PC-3 (cell line): ENCODE results near the gene CDCA4. TPM values are rescaled to one million over a fixed set of nuclear protein-coding genes. Genes with fewer than 3 reads are reported as not detected.
A peak's percentile ranks its signal among the peaks of the same experiment; 100 is the strongest.

Experiments
- ATAC-seq: fragments of 200-7000 bp; cut with Tn5 transposase; 2 replicates; pipeline ENCODE4 v1.9.1; 2020; ENCODE audit warnings: mild to moderate bottlenecking, moderate library complexity
- BruUV-seq: library from RNA; stranded (reverse); fragments of 400-500 nt; replicated peaks from 2 replicates; lab custom pipeline; 2021; lab: Mats Ljungman, UMichigan
- CTCF ChIA-PET: fragments of 300-600 bp; sonication (Branson Sonifier 250); formaldehyde crosslinking; loops from one replicate; lab custom pipeline; 2022; ENCODE audit warnings: antibody characterized with exemption; lab: Charles Lee
- POLR2A ChIA-PET: fragments of 300-600 bp; sonication (Branson Sonifier 250); formaldehyde crosslinking; loops from one replicate; lab custom pipeline; 2022; ENCODE audit warnings: antibody characterized with exemption; ENCODE audit not compliant: unreplicated experiment; lab: Charles Lee
- DNase-seq: peaks from one replicate; pipeline ENCODE4 v3.0.0-alpha.2; 2015
- H2AFZ ChIP-seq: fragments of 300-600 bp; sonication (generic); 2 replicates; pipeline ENCODE4 v1.6.0; 2016; ENCODE audit warnings: antibody characterized with exemption, low read length
- H3F3A ChIP-seq: fragments of 300-600 bp; sonication (generic); one replicate; pipeline ENCODE4 v1.6.0; 2017; ENCODE audit warnings: antibody characterized with exemption, low read length, control low read depth, mild to moderate bottlenecking; ENCODE audit not compliant: unreplicated experiment
- H3K27ac ChIP-seq: fragments of 300-600 bp; sonication (generic); 2 replicates; pipeline ENCODE4 v1.5.1; 2016; ENCODE audit warnings: mild to moderate bottlenecking, low read length
- H3K27me3 ChIP-seq: fragments of 300-600 bp; sonication (generic); 2 replicates; pipeline ENCODE4 v1.6.1; 2016; ENCODE audit warnings: low read length, mixed read lengths
- H3K36me3 ChIP-seq: fragments of 300-600 bp; sonication (generic); 2 replicates; pipeline ENCODE4 v1.6.1; 2016; ENCODE audit warnings: low read depth, mixed run types, low read length, mixed read lengths
- H3K4me1 ChIP-seq: fragments of 300-600 bp; sonication (generic); 2 replicates; pipeline ENCODE4 v1.5.1; 2016; ENCODE audit warnings: low read length; ENCODE audit not compliant: insufficient read depth
- H3K4me2 ChIP-seq: fragments of 300-600 bp; sonication (generic); 2 replicates; pipeline ENCODE4 v1.6.0; 2016; ENCODE audit warnings: low read length
- H3K4me3 ChIP-seq: fragments of 300-600 bp; sonication (generic); 2 replicates; pipeline ENCODE4 v1.5.1; 2016; ENCODE audit warnings: mild to moderate bottlenecking, low read length, mixed read lengths
- H3K79me2 ChIP-seq: fragments of 300-600 bp; sonication (generic); 2 replicates; pipeline ENCODE4 v1.6.1; 2017; ENCODE audit warnings: low read length, mixed read lengths
- H3K9ac ChIP-seq: fragments of 300-600 bp; sonication (generic); 2 replicates; pipeline ENCODE4 v1.6.0; 2016; ENCODE audit warnings: mild to moderate bottlenecking, low read length
- H3K9me2 ChIP-seq: fragments of 300-600 bp; sonication (generic); replicated peaks from 2 replicates; pipeline ENCODE4 v1.6.1; 2016; ENCODE audit warnings: mixed run types, low read length, mixed read lengths
- H3K9me3 ChIP-seq: fragments of 300-600 bp; sonication (generic); 2 replicates; pipeline ENCODE4 v1.6.1; 2016; ENCODE audit warnings: low read length, mixed read lengths
- H4K20me1 ChIP-seq: fragments of 300-600 bp; sonication (generic); 2 replicates; pipeline ENCODE4 v1.6.1; 2016; ENCODE audit warnings: low read length, mixed read lengths
- CTCF ChIP-seq: fragments of 300-600 bp; sonication (generic); conservative IDR thresholded peaks from 2 replicates; pipeline ENCODE4 v1.5.1; 2017; ENCODE audit warnings: antibody characterized with exemption, low read depth, mild to moderate bottlenecking, low read length
- EZH2 ChIP-seq: fragments of 300-600 bp; sonication (generic); IDR thresholded peaks from one replicate; pipeline ENCODE4 v1.6.1; 2017; ENCODE audit warnings: antibody characterized with exemption, mild to moderate bottlenecking, low read length; ENCODE audit not compliant: unreplicated experiment
- EZH2phosphoT487 ChIP-seq: fragments of 300-600 bp; sonication (generic); IDR thresholded peaks from 2 replicates; pipeline ENCODE4 v1.6.1; 2018; ENCODE audit warnings: mild to moderate bottlenecking, antibody characterized with exemption, low read length, borderline replicate concordance
- intact Hi-C: fragments of 100-400 bp; cut with micrococcal nuclease; formaldehyde crosslinking; loops from 2 replicates; pipeline ENCODE4 v1.9.0; 2023
- total RNA-seq: library from RNA; depleted of rRNA; stranded (reverse); fragments of >200 nt; gene quantifications from 2 replicates; pipeline ENCODE4 v1.2.3, GENCODE V29; 2014

Gene CDCA4
- total RNA-seq, 1 experiment from 2014 or later, result 113 TPM

GRCh38 chr14:105023791-105024480 lies 3.1 kb upstream of the CDCA4 start:
- POLR2A ChIA-PET, result interaction anchor here (1.1 kb wide), 1 partner anchor 51 kb away, joined by 3 read pairs; no protein-coding TSS in a partner anchor
- Histone ChIP-seq H3K9me2 (no peaks in the 10 kb centered on the region), H4K20me1 (peaks cover 13% of the 10 kb centered on the region), H3F3A (peaks cover 38% of the 10 kb centered on the region), H3K27ac (peak overlapping the region; percentile 98), H3K4me1 (peaks cover 70% of the 10 kb centered on the region), H2AFZ (no peak overlapping the region), H3K27me3 (no peaks in the 10 kb centered on the region), H3K4me2 (peak overlapping the region; percentile 83), H3K79me2 (peaks cover 36% of the 10 kb centered on the region), H3K36me3 (peaks cover 12% of the 10 kb centered on the region), H3K4me3 (peak overlapping the region; percentile 48), H3K9ac (peak overlapping the region; percentile 96), H3K9me3 (no peaks in the 10 kb centered on the region)
- intact Hi-C loops, result loop anchor here (1.0 kb wide), 1 partner anchor 51 kb away; no protein-coding TSS in a partner anchor
- no peak for ATAC-seq
- no peak for TF ChIP-seq EZH2phosphoT487
- no peak for TF ChIP-seq CTCF
- TF ChIP-seq EZH2, result no peak
- CTCF ChIA-PET, result no interaction called here
- peak; percentile 91 for DNase-seq
- BruUV-seq, result no TSS peak

- DNase-seq, result peak; percentile 51
- Histone ChIP-seq H3F3A (peaks cover 33% of the 10 kb centered on the region), H4K20me1 (peaks cover 19% of the 10 kb centered on the region), H3K79me2 (peaks cover 44% of the 10 kb centered on the region), H3K4me1 (peaks cover 70% of the 10 kb centered on the region), H3K27me3 (no peaks in the 10 kb centered on the region), H3K4me2 (peak overlapping the region; percentile 83), H3K9me2 (no peaks in the 10 kb centered on the region), H3K9ac (peak overlapping the region; percentile 96), H3K9me3 (no peaks in the 10 kb centered on the region), H3K36me3 (peaks cover 16% of the 10 kb centered on the region), H3K4me3 (peak overlapping the region; percentile 48), H3K27ac (peak overlapping the region; percentile 98), H2AFZ (no peak overlapping the region)
- no peak for ATAC-seq
- no TSS peak for BruUV-seq
- intact Hi-C loops, result no loop called here
- ChIA-PET POLR2A (interaction anchor here (1.1 kb wide), 1 partner anchor 50 kb away, joined by 3 read pairs; no protein-coding TSS in a partner anchor), CTCF (no interaction called here)
- TF ChIP-seq EZH2 (no peak), CTCF (no peak), EZH2phosphoT487 (no peak)
Observed at GRCh38 chr14:105023144-105023543, 2.3 kb upstream of the CDCA4 start.

- H3K4me1 ChIP-seq, result peaks cover 69% of the 10 kb centered on the region
- BruUV-seq, result no TSS peak
- ATAC-seq (no peak), DNase-seq (peak; percentile 53)
- H3F3A ChIP-seq, result peaks cover 25% of the 10 kb centered on the region
- CTCF ChIA-PET, result no interaction called here
- no peak overlapping the region for H2AFZ ChIP-seq
- H3K79me2 ChIP-seq, result peaks cover 53% of the 10 kb centered on the region
- no peaks in the 10 kb centered on the region for H3K9me3 ChIP-seq
- no peak for TF ChIP-seq EZH2phosphoT487
- TF ChIP-seq EZH2, result no peak
- no peak for TF ChIP-seq CTCF
- peak overlapping the region; percentile 98 for H3K27ac ChIP-seq
- H3K9ac ChIP-seq, result peak overlapping the region; percentile 96
- H3K9me2 ChIP-seq, result no peaks in the 10 kb centered on the region
- no peaks in the 10 kb centered on the region for H3K27me3 ChIP-seq
- H3K4me3 ChIP-seq, result peak overlapping the region; percentile 71; the same call in 1 of the 2 replicates
- peak overlapping the region; percentile 83 for H3K4me2 ChIP-seq
- H3K36me3 ChIP-seq, result peaks cover 19% of the 10 kb centered on the region
- POLR2A ChIA-PET, result no interaction called here
- H4K20me1 ChIP-seq, result peaks cover 27% of the 10 kb centered on the region
- intact Hi-C loops, result no loop called here
Observed at GRCh38 chr14:105022276-105022670, 1.4 kb upstream of the CDCA4 start.
